Muscle layer of duodenum (tissue), 2 donors: ENCODE measurements around the gene CAD.

Experiments used
- H3K27ac ChIP-seq: one replicate; pipeline ENCODE4 v1.7.0; 2013; ENCODE audit warnings: mild to moderate bottlenecking, low read length
- H3K27me3 ChIP-seq: one replicate; pipeline ENCODE4 v1.7.0; 2013; ENCODE audit warnings: low read depth, mild to moderate bottlenecking, control low read depth, low read length
- H3K36me3 ChIP-seq, 2 donors: one replicate each; pipeline ENCODE4 v1.7.0; 2013; ENCODE audit warnings: low read length in 2 of 2, control low read depth in 1 of 2, mild to moderate bottlenecking in 1 of 2; ENCODE audit not compliant: insufficient read depth in 2 of 2, control insufficient read depth in 1 of 2
- H3K4me1 ChIP-seq, 2 donors: one replicate each; pipeline ENCODE4 v1.7.0; 2013; ENCODE audit warnings: low read length in 2 of 2, mild to moderate bottlenecking in 2 of 2, control low read depth in 1 of 2, moderate library complexity in 1 of 2; ENCODE audit not compliant: insufficient read depth in 2 of 2, control insufficient read depth in 1 of 2
- H3K4me3 ChIP-seq, 2 donors: one replicate each; pipeline ENCODE4 v1.7.0; 2013; ENCODE audit warnings: low read length in 2 of 2, low read depth in 1 of 2, mild to moderate bottlenecking in 1 of 2
- H3K9me3 ChIP-seq, 2 donors: one replicate each; pipeline ENCODE4 v1.7.0; 2013; ENCODE audit warnings: low read length in 2 of 2, control low read depth in 1 of 2, mild to moderate bottlenecking in 1 of 2; ENCODE audit not compliant: control insufficient read depth in 1 of 2
- donor health status: healthy.

CAD gene

GRCh38 chr2:27236136-27236535, 19.0 kb downstream of the CAD start:
- Histone ChIP-seq H3K4me3 (no peak overlapping the region), H3K9me3 (no peaks in the 10 kb centered on the region), H3K27me3 (no peaks in the 10 kb centered on the region), H3K4me1 (no peaks in the 10 kb centered on the region), H3K27ac (no peak overlapping the region), H3K36me3 (peaks cover 78 to 96% of the 10 kb centered on the region in 2 donors)

DNA sequence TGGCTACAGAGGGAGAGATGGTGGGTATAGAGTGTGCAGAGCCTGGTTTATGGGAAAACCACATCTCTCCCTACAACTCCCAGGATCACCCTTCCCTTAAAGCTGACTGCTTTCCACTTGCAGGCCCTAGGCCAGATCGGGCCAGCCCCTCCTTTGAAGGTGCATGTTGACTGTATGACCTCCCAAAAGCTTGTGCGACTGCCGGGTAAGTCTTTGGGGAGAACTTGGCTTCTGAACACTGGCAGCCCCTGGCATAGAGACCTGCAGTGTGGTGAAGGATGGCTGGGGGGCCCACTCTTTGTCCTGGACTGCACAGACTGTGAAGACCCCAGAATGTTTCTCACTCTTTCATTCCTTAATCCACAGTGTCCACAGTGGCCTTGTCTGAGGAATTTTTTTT, 19.5 kb downstream of the CAD start:
- no peak overlapping the region for H3K27ac ChIP-seq
- peaks cover 78 to 97% of the 10 kb centered on the region in 2 donors for H3K36me3 ChIP-seq
- H3K9me3 ChIP-seq, result no peaks in the 10 kb centered on the region
- no peaks in the 10 kb centered on the region for H3K4me1 ChIP-seq
- H3K4me3 ChIP-seq, result no peak overlapping the region
- H3K27me3 ChIP-seq, result no peaks in the 10 kb centered on the region

DNA sequence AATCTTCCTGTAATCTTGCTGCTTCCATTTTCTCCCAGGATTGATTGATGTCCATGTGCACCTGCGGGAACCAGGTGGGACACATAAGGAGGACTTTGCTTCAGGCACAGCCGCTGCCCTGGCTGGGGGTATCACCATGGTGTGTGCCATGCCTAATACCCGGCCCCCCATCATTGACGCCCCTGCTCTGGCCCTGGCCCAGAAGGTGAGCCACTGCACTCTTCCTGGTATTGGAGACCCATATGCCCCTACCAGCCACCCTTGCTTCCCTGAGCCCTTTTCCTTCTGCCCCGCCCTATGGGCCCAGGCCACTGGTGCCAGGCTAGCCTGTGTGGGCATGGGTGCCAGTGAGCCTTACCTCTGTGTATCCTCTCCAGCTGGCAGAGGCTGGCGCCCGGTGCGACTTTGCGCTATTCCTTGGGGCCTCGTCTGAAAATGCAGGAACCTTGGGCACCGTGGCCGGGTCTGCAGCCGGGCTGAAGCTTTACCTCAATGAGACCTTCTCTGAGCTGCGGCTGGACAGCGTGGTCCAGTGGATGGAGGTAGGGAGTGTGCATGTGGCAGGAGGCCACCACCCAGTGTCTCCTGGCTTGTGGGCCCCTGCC, 20.3 kb downstream of the CAD start:
- Histone ChIP-seq H3K36me3 (peaks cover 78 to 97% of the 10 kb centered on the region in 2 donors), H3K27me3 (no peaks in the 10 kb centered on the region), H3K9me3 (no peaks in the 10 kb centered on the region), H3K27ac (no peak overlapping the region), H3K4me1 (no peaks in the 10 kb centered on the region), H3K4me3 (no peak overlapping the region)

DNA sequence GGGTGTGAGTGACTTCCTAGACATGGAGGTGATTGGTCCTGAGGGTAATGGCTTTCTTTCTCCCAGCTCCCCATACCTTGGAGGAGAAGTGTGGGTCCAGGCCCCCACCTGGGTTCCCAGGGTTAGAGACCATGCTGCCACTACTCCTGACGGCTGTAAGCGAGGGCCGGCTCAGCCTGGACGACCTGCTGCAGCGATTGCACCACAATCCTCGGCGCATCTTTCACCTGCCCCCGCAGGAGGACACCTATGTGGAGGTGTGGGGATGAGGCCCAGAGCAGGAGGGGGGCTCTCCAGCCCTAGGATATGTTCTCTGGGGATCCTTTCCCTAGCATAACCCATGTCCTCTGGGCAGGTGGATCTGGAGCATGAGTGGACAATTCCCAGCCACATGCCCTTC, 21.8 kb downstream of the CAD start:
- Histone ChIP-seq H3K27ac (no peak overlapping the region), H3K4me3 (no peak overlapping the region), H3K36me3 (peaks cover 78 to 97% of the 10 kb centered on the region in 2 donors), H3K9me3 (no peaks in the 10 kb centered on the region), H3K27me3 (no peaks in the 10 kb centered on the region), H3K4me1 (no peaks in the 10 kb centered on the region)

DNA sequence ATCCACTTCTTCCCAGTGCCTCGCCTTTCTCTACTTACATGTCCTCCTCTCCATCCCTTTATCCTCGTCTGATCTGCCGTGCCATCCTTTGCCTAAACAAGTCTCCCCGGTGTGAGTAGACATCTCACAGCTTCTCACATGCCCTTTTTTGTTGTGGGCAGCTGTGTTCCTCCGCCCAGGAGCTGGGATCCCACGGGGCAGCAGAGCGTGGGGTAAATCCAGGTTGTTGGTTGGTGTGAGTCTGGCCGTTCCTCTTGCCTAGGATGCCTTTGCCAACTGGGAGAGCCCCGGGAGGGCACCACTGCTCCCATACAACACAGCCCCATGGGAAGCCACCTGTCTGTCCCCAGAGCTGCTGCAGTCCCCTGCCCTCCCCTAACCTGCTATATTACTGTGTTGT, 23.2 kb downstream of the CAD start:
- Histone ChIP-seq H3K36me3 (peaks cover 69 to 89% of the 10 kb centered on the region in 2 donors), H3K27ac (no peak overlapping the region), H3K4me3 (no peak overlapping the region), H3K27me3 (no peaks in the 10 kb centered on the region), H3K9me3 (no peaks in the 10 kb centered on the region), H3K4me1 (no peaks in the 10 kb centered on the region)

DNA sequence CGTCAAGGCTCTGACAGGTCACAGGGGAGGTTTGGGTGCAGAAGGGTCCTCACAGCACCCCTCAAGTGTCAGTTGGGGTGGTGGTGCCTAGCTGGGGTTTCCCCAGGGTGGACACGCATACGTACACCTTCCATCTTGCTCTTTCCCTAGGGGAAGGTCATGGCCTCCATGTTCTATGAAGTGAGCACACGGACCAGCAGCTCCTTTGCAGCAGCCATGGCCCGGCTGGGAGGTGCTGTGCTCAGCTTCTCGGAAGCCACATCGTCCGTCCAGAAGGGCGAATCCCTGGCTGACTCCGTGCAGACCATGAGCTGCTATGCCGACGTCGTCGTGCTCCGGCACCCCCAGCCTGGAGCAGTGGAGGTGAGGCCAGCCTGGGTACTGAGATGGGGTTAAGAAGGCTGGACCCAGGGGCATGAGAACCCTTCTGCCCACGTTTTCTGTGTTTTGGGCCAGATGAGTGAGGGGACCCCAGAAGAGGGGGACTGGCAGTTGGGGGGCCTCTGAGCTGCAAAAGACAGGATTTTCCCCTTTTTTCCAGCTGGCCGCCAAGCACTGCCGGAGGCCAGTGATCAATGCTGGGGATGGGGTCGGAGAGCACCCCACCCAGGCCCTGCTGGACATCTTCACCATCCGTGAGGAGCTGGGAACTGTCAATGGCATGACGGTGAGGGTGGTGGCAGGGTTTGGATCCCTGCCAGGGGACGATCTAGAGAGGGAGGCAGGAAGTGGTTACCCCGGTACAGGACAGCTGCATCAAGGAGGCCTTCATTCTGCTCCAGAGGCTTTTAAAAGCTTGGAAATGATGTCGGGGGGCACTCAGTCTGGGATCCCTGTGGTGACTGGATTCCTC, 24.8 kb downstream of the CAD start:
- Histone ChIP-seq H3K4me3 (no peak overlapping the region), H3K27ac (no peak overlapping the region), H3K9me3 (no peaks in the 10 kb centered on the region), H3K27me3 (no peaks in the 10 kb centered on the region), H3K4me1 (no peaks in the 10 kb centered on the region), H3K36me3 (peaks cover 58 to 75% of the 10 kb centered on the region in 2 donors)

GRCh38 chr2:27242614-27242951, 25.4 kb downstream of the CAD start:
- no peaks in the 10 kb centered on the region for H3K9me3 ChIP-seq
- H3K27ac ChIP-seq, result no peak overlapping the region
- H3K36me3 ChIP-seq, result peaks cover 53 to 69% of the 10 kb centered on the region in 2 donors
- no peaks in the 10 kb centered on the region for H3K4me1 ChIP-seq
- H3K27me3 ChIP-seq, result no peaks in the 10 kb centered on the region
- no peak overlapping the region for H3K4me3 ChIP-seq

DNA sequence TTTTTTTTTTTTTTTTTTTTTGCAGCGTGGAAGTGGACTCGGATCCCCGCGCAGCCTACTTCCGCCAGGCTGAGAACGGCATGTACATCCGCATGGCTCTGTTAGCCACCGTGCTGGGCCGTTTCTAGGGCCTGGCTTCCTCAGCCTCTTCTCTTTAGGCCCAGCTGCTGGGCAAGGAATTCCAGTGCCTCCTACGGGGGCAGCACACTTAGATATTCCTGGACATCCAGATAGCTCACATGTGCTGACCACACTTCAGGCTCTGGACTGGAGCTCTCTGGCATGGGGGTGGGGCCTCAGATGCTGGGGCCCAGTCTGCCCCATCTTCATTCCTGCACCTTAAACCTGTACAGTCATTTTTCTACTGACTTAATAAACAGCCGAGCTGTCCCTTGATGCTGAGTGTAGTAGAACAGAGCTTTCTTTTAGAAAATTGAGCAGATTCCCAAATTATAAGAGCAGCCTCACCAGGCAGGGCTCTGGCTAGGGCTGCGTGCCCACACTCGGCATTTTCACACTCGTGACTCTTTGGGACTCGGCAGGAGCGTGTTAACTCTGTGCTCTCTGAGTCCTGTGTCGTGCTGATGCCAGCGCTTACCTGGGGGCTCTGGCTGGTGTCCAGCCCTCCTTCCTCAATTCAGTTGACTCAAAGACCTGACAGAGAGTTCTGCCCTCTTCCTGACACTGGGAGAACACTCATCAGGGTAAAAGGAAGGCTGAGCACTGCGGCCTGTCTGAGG, 26.4 kb downstream of the CAD start:
- Histone ChIP-seq H3K4me1 (no peaks in the 10 kb centered on the region), H3K36me3 (peaks cover 44 to 59% of the 10 kb centered on the region in 2 donors), H3K27ac (no peak overlapping the region), H3K9me3 (no peaks in the 10 kb centered on the region), H3K27me3 (no peaks in the 10 kb centered on the region), H3K4me3 (no peak overlapping the region)

- H3K4me3 ChIP-seq, result no peak overlapping the region
- no peak overlapping the region for H3K27ac ChIP-seq
- H3K9me3 ChIP-seq, result no peaks in the 10 kb centered on the region
- no peaks in the 10 kb centered on the region for H3K4me1 ChIP-seq
- H3K27me3 ChIP-seq, result no peaks in the 10 kb centered on the region
- peaks cover 40 to 45% of the 10 kb centered on the region in 2 donors for H3K36me3 ChIP-seq
Observed at GRCh38 chr2:27245116-27245515, 27.9 kb downstream of the CAD start.

- Histone ChIP-seq H3K4me1 (peaks cover 0 to 3% of the 10 kb centered on the region in 2 donors), H3K27me3 (peaks cover 3% of the 10 kb centered on the region), H3K4me3 (no peak overlapping the region), H3K9me3 (no peaks in the 10 kb centered on the region), H3K27ac (no peak overlapping the region), H3K36me3 (peaks cover 35 to 40% of the 10 kb centered on the region in 2 donors)
Observed at GRCh38 chr2:27245626-27246025, 28.5 kb downstream of the CAD start.

GRCh38 chr2:27247893-27248292, 30.7 kb downstream of the CAD start:
- H3K27me3 ChIP-seq, result peaks cover 15% of the 10 kb centered on the region
- no peaks in the 10 kb centered on the region for H3K9me3 ChIP-seq
- H3K27ac ChIP-seq, result no peak overlapping the region
- peaks cover 0 to 3% of the 10 kb centered on the region in 2 donors for H3K4me1 ChIP-seq
- H3K4me3 ChIP-seq, result no peak overlapping the region
- H3K36me3 ChIP-seq, result peaks cover 15 to 18% of the 10 kb centered on the region in 2 donors
